ENCODE measurements around the gene PRR36.
A peak's percentile ranks its signal among the peaks of the same experiment; 100 is the strongest.

The PRR36 gene

DNA sequence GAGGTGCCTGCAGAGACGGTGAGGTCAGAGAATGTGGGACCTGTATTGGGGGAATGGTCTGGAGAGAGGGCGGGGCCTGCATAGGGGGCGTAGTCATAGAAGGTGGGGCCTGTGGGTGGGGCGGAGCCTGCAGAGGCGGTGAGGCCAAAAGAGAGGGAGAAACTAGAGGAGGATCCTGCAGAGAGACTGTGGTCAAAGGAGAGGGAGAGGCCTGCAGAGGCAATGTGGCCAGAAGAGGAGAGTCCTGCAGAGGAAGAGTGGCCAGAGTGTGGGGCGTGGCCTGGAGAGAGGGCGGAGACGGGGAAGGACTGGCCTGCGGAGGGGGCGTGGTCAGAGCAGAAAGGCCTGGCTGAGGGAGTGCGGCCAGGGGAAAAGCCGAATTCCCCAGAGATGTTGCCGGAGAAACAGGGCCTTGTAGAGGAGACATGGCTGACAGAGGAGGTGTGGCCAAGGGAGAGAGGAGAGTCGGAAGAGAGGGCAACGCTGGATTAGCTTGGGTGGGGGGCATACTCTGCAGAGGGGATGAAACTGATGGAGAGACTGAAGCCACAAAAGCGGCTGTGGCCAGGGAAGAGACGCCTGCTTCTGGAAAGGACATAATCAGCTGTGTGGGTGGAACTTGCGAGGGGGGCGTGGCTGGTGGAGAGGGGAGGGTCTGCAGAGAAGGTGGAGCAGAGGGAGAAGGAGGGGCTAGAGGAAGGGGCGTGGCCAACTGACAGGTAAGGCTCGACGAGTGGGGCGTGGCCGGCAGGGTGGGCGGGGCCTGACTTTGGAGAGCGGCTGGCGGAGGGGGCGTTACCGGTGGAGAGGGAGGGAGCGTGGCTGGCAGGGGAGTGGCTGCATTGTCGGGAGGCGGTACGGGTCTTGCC lies 2.5 kb downstream of the PRR36 start:
- DNase-seq (ENCODE audit: low spot score): peak; percentile 54

DNA sequence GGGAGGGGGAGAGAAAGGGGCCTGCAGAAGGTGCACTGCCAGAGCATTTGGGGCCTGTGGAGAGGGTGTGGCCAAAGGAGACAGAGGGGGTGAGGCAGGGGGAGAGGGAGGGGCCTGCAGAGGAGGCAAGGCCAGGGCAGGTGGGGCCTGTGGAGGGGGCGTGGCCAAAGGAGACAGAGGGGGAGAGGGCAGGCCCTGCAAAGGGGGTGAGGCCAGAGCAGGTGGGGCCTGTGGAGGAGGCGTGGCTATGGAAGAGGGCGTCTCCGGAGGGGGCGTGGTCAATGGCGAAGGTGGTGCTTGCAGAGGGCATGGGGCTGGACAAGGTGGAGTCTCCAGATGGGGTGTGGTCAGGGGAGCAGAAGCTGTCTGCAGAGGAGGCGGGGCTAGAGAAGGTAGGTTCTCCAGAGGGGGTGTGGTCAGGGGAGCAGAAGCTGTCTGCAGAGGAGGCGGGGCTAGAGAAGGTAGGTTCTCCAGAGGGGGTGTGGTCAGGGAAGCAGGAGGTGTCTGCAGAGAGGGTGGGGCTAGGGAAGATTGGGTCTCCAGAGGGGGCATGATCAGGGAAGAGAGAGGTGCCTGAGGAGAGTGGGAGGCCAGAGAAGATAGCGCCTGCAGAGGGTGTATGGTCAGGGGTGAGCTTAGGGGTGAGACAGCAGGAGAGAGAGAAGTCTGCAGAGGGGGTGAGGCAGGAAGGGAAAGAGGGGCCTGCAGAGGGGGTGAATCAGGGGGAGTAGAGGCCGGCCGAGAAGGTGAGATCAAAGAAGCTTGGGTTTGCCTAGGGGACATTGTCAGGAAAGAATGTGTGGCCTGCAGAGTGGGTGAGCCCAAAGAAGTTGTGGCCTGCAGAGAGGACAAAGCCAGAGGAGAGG lies 3.4 kb downstream of the PRR36 start:
- DNase-seq (ENCODE audit: low spot score): no peak

DNA sequence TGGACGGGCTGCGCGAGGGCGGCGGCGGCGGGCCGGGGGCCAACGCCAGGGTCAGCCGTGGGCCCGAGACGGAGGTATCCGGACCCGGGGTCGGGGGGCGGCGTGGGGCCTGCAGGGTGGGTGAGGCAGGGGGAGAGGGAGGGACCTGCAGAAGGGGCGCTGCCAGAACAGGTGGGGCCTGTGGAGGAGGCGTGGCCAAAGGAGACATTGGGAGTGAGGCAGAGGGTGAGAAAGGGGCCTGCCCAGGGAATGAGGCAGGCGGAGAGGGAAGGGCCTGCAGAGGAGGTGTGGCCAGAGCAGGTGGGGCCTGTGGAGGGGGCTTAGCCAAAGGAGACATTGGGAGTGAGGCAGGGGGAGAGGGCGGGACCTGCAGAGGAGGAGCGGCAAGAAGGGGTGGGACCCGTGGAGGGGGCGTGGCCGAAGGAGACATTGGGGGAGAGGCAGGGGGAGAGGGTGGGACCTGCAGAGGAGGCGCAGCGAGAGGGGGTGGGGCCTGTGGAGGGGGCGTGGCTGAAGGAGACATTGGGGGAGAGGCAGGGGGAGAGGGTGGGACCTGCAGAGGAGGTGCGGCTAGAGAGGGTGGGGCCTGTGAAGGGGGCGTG lies 4.2 kb downstream of the PRR36 start:
- DNase-seq (ENCODE audit: low spot score): no peak

DNA sequence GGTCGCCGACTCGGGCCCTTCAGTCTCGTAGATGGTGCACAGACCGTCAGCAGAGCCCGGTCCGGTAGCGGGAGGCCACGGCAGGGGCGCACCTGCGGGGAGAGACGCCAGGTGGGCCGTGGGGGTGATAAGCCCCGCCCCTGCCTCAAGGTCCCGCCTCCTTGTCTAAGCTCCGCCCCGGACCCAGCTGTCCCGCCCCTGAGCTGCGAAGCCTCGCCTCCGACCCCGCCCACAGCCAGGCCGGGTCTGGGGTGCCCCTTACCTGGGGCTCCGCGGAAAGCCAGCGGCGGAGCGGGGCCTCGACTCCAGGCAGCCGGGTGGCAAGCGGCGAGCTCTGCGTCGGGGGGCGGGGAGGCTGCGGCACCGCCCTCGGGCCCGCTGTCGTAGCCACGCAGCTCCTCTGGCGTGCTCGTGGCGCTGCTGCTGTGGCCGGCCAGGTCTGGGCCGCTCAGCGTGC lies 4.7 kb downstream of the PRR36 start:
- no peak for DNase-seq (ENCODE audit: low spot score)

DNA sequence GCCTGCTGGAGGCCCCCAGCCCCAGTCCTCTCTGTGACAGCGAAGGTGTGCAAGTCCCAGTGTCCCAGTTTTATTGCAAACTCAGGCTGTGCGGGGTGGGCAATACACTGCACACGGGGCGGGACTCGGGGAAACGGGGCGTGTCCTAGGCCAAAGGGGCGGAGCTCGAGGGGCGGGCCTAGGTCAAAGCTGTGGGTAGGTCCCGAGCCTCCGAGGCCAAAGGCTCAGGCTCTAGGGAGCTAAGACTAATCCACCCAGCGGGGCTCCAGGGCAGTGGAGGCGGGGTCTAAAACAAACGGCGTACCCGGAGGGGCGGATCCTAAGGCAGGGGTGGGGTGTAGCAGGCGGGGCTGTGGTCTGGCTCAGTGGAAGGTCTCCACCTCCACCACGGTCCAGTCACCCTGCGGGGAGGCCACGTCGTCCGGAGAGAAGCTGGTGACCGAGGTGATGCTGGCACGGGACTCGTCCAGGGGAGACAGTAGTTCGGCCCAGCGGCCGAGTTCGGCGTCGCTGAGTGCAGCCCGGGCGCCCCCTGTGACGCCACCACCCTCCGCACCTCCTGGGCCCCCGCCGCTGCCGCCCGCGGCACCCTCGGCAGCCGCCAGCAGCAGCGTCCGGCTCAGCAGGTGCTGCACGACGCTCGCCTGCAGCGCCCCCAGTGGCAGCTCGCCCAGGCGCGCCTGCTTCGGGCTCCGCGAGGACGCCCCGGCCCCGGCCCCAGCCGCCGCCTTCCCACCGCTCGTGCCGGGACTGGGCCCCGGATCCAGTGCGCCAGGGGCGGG lies 5.3 kb downstream of the PRR36 start:
- DNase-seq (ENCODE audit: low spot score): no peak

- DNase-seq (ENCODE audit: low spot score): no peak
Measured at GRCh38 chr19:7868326-7868670, 5.9 kb downstream of the PRR36 start.

DNA sequence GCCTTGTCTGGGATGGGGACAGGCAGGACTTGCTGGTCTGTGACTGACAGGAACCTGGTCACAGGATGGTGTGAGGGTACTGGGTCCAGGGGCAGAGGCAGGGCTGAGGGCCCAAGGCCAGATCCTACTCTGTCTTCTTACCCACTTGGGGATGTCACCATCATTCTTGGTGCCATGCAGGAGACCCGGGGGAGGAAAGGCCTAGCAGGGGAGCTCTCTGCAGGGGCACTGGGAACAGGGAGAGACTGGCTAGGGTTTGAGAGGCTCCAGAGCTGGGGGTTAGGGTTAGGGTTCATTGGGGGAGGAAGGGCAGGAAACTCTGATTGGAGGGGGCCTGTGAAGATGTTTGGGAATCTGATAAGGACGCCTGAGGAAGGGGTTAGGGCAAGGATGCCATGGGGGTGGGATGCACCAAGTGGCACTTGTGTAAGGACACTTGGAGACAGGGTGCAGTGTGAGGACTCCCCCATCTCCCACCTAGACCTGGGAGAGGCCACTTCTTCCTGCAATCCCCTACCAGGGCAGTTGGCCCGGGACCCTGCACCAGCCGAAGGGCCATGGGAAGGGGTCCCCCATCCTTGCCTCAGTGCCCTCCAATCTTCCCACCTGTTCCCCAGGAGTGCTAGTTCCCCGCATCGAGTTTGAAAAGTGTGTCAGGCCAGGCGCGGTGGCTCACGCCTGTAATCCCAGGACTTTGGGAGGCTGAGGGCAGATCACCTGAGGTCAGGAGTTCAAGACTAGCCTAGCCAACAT lies 6.9 kb downstream of the PRR36 start:
- no peak for DNase-seq (ENCODE audit: low spot score)

GRCh38 chr19:7866399-7867091 lies 7.6 kb downstream of the PRR36 start:
- DNase-seq (ENCODE audit: low spot score): no peak

DNA sequence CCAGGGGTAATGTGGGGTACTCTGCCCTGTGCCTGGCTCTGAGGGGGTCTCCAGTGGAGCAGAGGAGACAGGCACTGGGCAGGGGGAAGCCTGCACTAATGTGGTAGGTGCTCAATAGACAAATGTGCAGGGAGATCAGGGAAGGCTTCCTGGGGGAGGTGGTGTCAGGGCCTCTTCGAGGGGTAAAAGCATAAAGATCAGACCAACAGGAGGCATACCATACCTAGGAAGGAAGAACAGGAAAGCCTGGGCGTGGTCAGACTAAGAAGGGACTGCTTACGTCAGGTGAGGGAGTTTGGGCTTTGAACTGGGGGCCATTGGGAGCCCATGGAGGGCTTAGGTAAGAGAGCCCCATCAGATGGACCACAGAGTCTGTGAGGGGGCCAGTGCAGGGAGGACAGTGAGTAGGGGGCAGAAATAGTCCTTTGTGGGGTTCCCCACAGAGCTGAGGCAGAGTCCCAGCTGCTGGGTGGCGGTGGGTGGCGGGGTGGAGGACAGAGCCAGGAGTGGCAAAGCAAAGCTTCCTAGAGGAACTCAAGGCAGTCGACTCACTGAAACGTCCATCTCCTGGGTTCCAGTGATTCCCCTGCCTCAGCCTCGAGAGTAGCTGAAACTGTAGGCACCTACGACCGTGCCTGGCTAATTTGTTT lies 8.8 kb downstream of the PRR36 start:
- DNase-seq (ENCODE audit: low spot score): no peak

DNA sequence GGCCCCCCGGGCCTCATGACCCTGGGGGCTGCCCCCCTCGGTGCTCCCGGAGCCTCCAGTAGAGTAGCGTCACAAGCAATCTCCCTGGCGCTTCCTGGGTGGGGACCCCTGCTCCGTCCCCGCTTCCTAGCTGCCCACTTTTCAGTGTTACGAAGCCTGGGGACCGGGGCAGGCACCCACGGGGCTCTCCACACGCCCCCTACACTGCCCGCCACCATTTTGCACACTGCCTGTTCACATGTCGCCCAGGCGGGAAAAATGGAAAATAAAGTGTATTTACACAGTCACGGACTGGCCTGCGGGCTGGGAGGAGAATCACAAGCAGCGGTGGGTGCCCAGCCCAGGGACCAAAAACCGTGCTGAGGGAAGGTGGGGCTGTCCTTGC lies 9.5 kb downstream of the PRR36 start:
- DNase-seq (ENCODE audit: low spot score): no peak

DNA sequence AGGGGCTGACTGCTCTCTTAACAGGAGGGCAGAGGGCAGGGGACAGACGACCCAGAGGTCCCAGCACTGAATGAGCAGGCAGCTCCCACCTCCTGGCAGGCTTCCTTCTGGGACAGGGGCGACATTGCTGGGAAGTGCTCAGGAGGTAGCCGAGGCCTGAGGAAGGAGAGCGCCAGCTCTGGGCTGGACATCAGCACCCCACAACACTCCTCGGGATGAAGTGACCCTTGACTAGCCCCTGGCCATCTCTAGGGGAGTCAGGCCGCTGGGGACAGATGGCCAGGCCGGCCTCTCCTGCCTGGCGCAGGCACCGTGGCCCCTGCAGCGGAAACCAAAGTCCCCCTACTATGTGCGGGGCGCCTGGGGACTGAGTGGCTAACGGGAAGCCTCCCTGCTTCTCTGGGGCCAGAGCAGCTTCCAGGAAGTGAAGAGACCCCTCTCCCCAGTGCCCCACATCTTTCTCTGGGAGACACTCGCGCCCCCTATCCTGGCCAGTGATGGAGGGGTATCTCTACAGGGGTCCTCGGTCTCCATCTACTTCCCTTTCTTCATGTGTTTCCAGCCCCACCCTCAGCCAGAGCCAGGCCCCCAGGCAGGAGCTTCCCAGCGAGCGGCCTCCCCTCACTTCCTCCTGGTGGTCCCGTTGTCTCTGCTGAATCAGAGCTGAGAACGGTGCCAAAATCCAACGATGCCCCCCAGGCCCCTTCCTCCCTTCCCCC lies 10.1 kb downstream of the PRR36 start:
- DNase-seq (ENCODE audit: low spot score): no peak

GRCh38 chr19:7863157-7863970 lies 10.8 kb downstream of the PRR36 start:
- DNase-seq (ENCODE audit: low spot score): no peak

- DNase-seq (ENCODE audit: low spot score): no peak
Measured at GRCh38 chr19:7862413-7862951, 11.7 kb downstream of the PRR36 start.

- DNase-seq (ENCODE audit: low spot score): no peak
Measured at GRCh38 chr19:7861619-7862412, 12.4 kb downstream of the PRR36 start.

DNA sequence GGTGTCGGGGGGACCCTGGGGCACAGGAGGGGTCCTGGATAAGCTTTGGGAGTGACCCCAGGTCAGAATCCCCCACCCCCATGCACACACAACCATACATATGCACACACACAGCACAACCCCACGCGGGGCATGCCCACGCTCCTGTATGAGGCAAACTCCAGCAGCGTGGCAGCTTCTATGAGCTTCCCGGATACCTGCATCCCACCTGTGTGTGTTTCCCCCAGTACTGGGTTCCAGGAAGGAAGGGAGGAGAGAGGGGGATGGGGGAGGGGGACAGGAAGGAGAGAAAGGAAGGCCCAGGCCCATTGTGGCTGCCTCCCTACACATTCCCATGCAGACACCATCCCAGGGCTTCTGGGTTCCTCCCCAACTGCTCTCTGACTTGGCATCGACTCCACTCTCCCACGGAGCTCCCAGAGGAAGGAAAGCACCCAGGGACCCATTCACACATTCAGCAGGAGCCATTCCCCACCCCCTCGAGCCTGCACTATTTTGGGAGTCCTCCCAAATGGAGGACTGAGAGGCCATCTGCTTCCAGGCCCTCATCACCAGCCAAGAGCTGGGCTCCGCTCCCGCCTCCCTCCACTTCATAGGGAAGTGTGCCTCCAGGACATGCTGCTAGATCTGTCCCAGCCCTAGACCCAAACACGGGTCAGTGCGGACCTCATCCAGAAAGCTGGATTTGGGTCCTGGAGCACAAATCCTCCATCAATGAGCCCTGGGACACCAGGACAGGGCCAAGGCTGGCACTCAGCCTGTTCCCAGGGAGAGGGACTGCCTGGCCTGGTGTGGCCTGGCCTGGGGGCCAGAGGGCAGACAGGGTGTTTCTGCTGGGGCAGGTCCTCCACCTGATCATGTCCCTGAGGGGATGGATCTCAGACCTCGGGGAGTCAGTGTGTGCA lies 13.2 kb downstream of the PRR36 start:
- DNase-seq (ENCODE audit: low spot score): no peak

Measured in pons (tissue), 1 donor.